Stimulated activated CD8-positive, alpha-beta memory T cell treated with anti-CD3 and anti-CD28 coated beads, Interleukin-15, amount 100 ng/mL, for 4 hours (primary cell): ENCODE data around the gene JTB.

ENCODE experiments used
- DNase-seq, 2 donors: peaks; one replicate each; pipeline ENCODE4 v3.0.0-alpha.2; 2020; ENCODE audit warnings: low read depth in 2 of 2

JTB gene

DNA sequence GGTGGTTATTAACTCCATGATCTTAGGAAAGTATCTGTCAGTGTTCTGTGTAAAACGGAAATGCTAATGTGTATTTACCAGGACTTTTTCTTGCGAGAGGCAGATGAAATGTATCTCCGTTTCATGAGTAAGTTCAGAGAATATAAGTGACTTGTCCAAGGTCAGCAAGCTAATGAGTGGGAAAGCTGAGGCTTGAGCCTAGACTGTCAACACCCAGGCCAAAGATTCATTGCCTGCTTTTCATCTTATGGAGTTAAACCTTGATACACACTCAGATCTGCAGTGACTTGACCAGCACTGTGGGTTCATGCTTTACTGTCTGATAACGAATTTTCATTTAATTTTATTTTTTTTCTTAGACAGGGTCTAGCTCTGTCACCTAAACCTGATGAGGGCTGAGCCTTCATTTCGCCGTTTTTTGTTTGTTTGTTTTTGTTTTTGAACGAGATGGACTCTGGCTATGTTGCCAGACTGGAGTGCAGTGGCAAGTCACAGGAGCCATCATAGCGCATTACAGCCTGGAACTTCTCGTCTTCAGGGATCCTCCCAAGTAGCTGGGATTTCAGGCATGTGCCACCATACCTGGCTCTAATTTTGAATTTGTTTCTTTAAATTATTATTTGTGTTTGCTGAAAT is 918 bp upstream of the JTB start:
- no peak for DNase-seq

DNA sequence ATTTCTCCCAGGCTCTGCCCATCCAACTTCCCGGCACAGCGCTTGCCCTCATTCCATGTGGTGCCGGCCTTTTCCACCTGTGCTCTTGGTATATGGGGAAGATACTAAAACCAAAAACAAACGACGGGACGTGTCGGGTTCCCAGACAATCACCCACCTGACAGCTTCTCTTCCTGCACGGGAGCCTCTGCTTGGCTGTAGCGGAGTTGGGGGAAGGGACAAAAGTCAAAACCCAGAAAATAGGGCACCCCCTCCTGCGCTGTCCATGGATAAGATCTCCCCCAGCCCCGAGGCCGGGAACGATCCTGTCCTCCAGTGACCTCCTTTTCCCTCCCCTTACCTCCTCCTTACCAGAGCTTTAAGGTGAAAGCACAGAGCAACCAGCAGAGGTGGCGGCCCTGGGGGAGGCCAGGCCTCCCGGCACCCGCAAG is 640 bp downstream of the JTB start:
- DNase-seq: no peak

DNA sequence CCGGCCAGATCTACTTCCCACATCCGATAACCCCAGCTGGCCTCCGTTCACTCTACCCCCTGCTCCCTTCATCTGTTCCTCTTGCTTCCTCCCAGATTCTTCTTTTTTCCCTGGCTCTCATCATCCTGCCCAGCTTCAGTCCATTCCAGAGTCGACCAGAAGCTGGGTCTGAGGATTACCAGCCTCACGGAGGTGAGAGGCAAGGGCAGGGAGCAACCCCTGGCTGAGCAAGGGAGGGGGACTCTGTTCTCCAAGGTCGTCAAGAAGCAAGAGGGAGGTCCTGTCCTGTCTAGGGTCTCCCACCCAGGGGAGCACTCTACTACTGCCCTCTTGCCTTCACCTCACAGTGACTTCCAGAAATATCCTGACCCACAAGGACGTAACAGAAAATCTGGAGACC is 3.9 kb downstream of the JTB start:
- DNase-seq: no peak

DNA sequence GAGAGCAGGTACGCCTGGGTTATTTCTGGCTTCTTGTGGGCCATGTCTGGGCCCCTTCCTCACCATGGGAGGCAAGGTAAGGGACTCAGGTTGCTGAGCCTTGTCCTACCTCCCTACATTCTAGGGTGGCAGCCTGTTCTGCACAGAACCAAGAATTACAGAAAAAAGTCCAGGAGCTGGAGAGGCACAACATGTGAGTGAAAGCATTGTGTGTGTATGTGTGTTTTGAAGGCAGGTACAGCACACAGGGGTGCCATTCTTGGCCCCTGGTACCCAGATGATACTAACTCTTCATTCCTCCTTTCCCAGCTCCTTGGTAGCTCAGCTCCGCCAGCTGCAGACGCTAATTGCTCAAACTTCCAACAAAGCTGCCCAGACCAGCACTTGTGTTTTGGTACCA is 4.4 kb downstream of the JTB start:
- DNase-seq: no peak

DNA sequence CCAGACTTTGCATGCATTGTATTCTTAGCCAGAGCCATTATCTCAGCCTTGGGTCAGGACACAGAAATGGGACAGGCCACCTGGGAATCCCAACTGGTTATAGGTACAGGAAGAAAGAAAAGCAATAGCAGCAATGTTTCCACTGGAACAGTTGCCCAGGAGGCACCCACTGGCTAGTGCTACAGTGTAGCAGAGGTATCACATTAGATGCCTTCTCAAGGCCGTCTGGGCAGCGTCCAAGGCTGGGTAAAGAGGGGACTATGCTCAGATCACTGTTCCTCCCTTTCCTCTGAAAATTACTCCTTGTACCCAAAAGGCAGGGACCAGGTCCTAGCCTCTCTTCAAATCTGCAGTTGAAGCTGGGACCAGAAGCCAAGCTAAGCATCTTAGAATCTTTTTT is 7.1 kb downstream of the JTB start:
- DNase-seq: no peak

DNA sequence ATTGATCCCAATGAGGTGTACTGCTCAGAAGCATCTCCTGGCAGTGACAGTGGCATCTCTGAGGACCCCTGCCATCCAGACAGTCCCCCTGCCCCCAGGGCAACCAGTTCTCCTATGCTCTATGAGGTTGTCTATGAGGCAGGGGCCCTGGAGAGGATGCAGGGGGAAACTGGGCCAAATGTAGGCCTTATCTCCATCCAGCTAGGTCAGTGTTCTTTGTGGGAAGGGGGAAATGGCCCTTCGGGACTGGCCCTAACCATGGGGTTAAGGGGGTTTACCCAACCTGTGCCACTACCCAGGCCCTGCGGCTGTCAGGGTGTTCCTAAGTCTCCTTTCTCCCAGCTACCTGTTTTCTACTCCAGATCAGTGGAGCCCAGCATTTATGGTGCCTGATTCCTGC is 8.5 kb downstream of the JTB start:
- no peak for DNase-seq

DNA sequence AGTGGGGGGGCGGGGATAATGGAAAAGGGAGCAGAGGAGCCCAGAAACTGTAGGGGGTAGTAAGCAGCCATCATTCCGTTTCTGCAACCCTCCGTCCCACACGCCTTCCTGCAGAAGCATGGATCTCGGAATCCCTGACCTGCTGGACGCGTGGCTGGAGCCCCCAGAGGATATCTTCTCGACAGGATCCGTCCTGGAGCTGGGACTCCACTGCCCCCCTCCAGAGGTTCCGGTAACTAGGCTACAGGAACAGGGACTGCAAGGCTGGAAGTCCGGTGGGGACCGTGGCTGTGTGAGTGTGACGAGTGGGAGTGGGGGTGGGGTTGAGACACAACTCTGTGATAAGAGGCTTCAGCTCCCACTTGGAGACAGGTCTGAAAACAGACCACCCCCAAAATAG is 9.1 kb downstream of the JTB start:
- no peak for DNase-seq

DNA sequence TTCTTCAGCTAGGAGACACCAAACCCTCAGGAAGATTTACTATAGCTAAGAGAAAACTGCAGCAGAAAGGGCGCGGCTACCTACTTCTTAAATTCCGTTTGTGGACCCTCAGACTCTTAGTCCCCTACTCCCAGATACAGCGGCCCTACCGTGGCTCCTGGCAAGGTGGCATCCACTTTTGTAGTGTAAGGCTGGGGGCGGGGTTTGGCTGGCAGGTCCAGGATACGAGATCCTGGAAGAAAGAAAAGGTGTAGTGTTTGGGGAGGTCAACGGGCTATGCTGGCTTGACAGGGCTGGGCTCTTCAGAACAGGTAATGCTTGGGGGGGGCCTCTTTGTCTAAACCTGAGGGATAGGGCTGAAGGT is 9.5 kb downstream of the JTB start:
- no peak for DNase-seq

DNA sequence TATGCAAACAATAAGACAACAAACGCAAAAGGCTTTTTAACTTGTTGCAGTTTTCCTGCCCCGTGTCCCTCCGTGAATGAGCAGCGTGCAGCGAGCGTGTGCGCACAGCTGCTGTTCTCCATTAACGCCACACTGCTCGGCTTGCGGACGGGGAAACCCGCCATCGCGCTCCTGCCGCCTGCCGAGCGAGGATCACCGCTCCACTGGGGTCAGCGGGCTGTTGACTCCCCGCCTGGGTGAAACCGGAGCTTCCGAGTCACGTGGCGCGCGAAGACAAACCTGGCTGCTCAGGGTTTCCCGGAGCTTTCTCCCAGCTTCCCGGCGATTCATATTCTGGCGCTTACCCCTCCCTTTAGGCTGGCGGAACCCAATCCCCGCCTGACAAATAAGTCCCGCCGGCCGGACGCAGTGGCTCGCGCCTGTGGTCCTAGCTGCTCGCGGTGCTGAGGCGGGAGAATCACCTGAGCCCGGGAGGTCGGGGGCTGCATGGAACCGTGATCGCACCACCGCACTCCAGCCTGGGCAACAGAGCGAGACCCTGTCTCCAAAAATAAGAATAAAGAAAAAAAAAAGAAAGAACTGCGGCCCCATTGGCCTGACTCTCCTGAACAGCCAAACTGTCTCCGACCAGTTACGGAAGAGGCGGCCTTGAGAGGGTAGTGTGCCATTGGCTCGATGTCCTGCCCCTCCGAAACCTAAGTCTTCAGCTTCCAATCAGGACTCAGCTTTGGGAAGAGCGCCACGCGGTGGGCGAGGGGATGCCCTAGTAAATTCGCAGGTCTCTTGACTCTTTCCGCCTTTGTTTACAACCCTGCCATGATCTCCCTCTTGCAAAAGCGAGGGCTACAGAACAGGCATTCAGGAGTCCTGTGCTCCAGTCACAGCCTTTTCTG is 10.1 kb downstream of the JTB start, which contains the start of gene CREB3L4:
CREB3L4 (plus strand) TSS at position 796 of the 893 bp plus-strand sequence. CDS start 624 bp downstream, outside the sequence.
- DNase-seq: peak in 1 of 2 donors; percentile 55

DNA sequence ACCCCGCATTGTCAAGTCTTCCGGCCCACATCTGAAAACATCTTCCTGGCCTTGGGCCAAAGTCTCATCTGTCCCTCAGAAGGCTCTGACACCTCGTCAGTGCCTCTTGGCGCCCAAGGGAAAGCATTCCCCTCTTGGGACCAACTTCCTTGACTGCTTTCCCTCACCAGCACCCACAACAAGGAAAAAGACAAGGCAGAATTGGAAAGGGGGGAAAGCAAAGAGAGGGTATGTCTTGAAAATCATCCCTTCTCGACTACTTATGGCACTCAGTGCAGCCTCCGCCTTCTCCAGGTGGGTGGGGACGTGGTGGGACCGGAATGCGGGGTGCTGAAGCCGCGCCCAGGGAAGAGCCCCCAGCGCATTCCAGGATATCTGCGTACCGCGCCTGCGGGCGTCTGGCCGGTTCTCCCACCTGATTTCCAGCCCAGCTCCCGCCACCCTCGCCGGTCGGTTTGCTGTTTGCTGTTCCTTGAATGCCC is 13.6 kb downstream of the JTB start:
- DNase-seq: no peak

DNA sequence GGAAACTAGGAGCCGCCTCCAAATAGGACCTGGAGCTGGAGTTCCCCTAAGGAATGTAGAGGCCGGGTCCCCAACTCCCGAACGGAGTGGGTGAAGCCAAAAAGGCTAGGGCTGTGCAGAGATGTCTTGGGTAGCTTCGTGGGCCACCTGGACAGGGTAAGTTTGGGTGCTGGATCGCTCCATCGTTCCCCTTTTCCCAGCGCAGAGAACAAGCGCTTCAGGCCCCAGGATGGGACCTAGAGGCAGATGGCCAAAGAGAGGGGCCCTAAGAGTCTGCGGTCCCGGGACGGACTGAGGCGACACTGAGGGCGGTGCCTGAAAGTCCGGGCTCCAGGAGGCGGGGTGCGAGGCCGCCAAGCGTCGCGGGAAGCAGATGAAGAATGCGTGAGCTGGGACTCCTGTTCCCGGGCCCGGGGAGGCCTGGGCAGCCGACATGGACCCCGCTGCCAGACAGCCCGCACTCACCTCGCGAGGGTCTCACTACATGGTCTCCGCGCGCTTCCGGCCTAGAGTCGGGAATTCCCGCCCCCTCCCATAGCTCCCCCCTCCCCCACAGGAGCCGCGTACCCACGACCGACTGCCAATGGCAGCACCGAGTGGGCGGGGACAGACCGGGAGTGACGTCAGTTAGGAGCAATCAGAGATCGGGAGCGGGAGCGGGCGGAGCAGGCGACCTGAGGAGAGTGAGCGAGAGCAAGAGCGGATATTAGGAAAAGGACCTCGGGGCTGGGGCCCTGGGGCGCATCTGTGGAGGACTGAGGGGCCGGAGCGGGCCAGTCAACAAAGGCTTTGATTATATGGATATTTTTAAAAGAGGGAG is 14.2 kb downstream of the JTB start, which contains the start of gene SLC39A1:
SLC39A1 (minus strand) TSS at position 508 of the 820 bp plus-strand sequence. CDS start 822 bp downstream, outside the sequence.
- DNase-seq: peak; percentile 82 to 88

DNA sequence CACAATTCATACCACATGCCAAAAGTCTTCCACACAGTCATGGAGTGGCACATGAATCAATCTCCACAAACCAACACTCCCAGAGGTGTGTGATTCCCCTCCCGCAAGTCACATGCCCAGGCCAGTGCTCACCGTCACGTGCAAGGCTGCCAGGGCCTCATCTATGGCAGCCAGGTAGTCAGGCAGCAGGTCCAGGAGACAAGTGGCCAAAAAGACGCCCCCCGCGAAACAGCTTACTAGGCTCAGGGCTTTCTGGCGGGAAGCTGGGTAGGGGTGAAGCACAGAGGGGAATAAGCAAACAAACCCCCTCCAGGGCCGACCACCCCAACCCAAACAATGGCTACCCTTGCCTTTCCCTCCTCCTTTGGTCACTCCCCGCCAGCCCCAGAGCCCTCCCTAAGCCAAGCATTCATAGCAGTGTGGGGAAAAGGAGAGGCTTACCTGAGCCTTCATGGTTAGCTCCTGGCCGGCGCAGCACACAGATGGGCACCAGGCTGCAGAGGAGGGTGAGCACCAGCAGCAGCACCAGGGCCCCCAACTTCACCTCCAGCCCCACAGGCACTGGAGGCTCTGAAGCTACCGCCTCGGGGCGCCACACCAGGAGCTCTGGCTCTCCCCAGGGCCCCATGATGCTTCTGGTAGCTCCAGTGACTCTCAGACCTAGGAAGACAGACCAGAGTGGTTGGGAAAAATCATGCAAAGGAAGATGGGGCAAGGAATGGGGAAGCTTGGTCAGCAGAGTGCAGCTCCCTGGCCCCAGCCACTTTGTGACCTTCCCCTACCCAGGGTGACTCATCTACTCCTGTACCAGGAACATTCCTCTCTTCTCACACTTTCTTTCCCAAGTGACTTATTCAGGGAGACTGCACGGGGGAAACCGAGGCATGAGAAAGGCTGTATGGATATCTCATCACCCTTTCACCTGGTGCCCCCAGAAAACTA is 15.1 kb downstream of the JTB start:
- no peak for DNase-seq

DNA sequence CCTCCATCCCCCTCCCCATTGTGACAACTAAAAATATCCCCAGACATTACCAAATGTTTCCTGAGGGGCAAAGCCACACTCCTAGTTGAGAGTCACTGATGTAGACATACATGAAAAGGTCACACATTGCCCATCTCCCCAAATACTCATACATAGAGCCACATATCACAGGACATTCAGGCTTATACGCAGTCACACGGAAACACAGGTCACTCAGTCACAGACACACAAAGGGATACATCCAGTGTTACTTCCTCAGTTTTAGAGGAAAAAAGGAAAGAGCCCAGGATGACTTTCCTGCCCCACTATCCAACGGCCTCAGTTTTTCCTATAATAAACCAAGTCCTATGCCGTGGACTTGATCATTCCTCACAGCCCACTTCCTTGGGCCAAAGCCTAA is 16.1 kb downstream of the JTB start:
- DNase-seq: no peak

DNA sequence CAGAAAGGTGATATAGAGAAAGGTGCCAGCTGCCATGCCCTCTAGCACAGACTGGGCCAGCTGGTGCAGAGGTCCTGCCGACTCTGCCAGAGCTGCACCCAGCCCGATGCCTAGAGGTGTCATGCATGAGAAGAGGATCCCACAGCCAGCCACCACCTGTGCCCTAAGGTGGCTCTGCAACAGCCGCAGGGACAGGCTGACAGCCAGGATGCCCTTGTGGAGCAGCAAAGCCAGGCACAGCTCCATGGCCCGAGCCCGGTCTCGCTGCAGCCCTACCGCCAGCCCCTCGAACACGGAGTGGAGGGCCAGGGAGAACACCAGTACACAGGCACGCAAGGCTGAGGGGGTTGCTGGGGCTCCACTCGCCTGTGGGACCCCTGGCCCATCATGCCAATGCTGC is 17.3 kb downstream of the JTB start:
- DNase-seq: no peak

DNA sequence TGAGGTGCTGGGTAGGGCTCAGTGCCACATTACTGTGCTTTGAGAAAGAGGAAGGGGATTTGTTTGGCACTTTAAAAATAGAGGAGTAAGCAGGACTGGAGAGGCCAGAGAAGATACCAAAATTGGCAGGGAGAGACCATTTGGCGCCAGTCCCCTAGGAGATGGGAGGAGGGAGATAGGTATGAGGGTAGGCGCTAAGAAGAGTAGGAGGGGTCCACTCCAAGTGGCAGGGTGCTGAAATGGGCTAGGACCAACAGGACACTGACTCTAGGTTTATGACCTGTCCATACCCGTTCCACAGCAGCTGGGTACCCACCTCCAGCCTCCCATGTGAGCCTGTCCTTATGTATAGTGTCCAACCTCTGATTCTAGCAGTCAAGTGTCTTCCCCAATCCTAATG is 18.0 kb downstream of the JTB start:
- DNase-seq: no peak

DNA sequence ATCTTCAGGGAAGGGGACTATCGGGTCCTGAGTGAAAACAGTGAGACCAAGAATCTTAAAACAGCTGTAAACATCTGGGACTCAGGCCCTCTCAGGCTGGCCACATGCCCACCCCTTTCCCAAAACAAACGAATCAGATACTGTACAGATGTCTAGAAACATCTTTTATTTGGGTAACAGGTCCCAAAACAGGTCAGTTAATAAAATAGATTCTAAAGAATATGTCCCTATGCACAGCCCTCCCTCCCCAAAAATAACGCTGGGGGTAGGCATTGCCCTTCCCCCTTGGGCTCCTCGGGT is 18.6 kb downstream of the JTB start:
- DNase-seq: no peak

DNA sequence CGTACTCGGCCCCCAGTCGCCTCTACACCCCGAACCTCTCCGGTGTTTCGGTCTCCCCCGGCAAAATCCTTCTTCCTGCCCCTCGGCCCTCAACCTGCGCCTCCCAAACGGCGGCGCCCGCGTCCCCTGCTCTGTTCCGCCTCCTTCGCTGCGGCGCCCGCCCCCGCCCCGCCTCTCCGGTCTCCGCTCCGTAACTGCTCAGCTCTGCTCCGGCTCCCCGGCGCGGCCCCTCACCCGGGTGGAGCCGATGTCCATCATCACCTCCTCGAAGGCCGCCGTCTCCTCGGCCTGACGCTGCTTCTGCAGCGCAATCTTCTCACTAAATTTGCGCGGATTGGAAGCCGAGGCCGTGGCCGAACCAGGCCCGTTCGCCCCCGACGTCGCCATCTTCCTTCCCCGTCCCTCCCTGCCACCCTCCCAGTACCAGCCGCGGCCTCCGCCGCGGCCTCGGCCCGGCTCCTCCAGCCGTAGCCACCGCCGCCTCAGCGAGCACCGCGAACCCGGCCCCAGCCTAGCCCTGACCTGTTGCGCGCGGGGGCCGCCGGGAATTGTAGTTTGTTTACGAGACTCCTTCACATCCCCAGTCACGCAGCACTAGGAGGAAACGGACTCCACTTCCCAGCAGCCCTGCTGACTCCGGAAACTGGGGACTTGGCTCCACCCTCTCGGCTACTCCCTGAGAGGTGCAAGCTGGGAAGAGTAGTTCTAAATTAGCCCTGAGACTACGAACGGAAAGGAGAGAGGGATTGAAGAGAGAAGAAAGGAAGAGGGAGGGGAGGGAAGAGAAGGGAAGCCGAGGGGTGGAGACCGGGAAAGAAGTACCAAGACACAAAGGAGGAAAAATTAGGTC is 19.1 kb downstream of the JTB start, which contains the start of gene CRTC2:
CRTC2 (minus strand) TSS at position 502 of the 850 bp plus-strand sequence; CDS start at position 387, 115 bp downstream.
- peak; percentile 89 to 97 for DNase-seq

DNA sequence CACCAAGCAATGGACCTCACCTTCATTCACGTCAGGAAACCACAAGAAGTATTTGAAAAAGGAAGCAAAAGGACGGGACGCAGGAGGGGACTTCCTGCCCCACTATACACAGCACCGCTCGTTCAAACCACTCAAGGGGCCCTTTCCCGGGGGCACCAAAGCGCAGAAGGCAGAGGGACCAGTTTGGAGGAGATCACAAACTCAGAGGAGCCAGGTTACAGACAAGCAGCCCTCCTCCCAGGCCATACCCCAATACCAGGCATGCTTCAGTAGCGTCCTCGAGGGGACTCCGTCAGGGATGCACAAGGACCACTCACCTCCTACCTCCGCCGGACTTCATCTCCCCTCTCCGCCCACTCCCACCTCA is 19.7 kb downstream of the JTB start:
- DNase-seq: no peak

DNA sequence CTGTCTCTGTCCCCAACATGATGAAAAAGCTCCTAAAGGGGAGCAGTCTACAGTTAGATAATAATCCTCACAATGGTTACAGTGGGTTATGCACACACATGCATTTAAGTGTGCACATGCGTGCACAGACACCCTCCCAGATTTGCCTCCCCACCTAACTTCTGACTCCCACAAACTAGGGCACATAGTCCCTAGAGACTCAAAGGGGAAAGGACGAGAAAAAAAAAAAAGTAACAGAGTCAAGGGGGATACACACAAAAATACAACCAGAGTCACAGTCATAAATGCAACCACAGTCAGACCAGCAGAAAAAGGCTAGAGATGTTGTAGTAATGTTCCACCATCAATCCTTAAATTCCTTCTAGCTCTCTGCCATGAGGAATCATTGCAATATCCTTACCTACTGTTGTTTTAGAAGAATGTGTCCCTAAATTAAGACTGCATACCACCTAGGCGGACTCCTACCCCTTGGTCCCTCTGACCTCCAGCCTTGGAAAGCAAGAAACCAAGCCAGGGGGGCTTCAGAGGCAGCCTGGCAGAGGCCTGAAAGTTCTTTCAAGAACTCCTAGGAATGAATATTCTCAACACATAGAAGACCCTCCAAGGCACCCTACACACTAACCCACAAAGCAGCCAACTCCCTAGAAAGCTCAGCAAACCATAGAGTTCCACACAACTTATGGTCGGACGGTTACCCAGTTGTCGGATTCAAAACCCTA is 20.3 kb downstream of the JTB start:
- DNase-seq: no peak
